Tongue (tissue), 2 donors: ENCODE results near the gene CERS1. TPM values are rescaled to one million over a fixed set of nuclear protein-coding genes. Genes with fewer than 3 reads are reported as not detected.

ENCODE experiments used
- DNase-seq: peaks from one replicate; pipeline ENCODE4 v3.0.0-alpha.2; 2015
- total RNA-seq: library from RNA; depleted of rRNA; stranded (reverse); fragments of >200 nt; gene quantifications from one replicate; pipeline ENCODE4 v1.2.3, GENCODE V29; 2014

CERS1 gene
- total RNA-seq, 1 donor from 2014 or later: 7.7 TPM

DNA sequence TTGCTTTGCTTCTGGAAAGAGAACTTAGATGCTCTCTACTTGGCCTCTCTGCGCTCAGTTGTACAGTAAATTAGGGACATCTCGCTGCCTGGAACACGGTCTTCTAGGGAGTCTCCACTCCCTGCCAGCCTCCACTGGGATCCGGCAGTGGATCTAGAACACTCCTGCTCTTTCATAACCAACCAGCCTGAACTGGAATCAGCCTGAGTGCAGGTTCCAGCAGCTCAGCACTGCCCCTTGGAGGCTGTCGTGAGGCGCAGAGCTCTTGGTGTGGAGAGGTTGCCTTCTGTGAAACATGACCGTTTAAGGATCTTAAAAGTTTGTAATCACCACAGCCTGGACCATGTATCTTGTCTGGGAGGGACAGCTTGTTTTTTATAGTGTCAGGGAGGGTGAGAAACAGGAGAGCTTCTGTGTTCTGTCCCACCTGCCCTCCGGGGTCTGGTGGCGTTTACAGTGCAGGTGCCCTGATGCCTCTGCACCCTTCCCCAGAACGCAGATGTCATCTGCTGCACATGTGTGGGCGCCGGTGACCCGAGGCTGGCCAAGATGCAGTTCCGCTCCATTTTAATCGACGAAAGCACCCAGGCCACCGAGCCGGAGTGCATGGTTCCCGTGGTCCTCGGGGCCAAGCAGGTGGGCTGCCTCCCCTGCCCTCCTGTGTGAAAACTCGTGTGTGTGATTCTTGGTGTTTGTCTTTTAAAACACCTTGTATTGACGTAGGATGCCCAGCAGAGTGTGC is 39.4 kb downstream of the CERS1 start:
- peak; percentile 47 for DNase-seq

DNA sequence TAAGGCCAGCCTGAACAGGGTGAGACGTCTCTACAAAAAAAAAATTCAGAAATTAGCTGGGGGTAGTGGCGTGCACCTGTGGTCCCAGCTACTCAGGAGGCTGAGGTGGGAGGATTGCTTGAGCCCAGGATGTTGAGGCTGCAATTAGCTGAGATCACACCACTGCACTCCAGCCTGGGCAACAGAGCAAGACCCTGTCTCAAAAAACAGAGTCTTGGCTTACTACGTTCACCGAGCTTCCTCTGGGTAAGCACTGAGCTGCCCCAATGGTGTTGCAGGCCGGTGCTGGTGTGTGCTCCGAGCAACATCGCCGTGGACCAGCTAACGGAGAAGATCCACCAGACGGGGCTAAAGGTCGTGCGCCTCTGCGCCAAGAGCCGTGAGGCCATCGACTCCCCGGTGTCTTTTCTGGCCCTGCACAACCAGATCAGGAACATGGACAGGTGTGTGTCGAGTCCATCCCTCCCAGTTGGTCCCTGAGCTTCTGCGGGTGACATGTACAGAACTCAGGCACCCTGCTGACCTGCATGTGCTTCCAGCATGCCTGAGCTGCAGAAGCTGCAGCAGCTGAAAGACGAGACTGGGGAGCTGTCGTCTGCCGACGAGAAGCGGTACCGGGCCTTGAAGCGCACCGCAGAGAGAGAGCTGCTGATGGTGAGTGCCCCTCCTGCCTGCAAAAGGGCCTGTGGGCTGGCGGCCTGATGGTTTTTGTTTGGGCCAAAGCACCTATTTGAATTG is 40.1 kb downstream of the CERS1 start:
- DNase-seq: no peak

DNA sequence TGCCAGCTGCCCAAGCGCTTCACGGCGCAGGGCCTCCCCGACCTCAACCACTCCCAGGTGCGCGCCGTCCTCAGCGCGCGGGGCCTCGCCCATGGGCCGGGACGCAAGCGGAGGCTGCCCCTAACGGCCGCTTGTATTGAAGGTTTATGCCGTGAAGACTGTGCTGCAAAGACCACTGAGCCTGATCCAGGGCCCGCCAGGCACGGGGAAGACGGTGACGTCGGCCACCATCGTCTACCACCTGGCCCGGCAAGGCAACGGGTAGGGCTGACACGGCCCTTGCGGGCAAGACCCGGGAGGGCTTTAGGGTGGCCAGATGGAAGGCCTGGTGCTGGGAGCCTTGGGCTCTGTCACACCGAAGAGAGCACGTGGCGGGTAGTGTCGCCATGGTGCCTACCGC is 41.0 kb downstream of the CERS1 start:
- DNase-seq: no peak

DNA sequence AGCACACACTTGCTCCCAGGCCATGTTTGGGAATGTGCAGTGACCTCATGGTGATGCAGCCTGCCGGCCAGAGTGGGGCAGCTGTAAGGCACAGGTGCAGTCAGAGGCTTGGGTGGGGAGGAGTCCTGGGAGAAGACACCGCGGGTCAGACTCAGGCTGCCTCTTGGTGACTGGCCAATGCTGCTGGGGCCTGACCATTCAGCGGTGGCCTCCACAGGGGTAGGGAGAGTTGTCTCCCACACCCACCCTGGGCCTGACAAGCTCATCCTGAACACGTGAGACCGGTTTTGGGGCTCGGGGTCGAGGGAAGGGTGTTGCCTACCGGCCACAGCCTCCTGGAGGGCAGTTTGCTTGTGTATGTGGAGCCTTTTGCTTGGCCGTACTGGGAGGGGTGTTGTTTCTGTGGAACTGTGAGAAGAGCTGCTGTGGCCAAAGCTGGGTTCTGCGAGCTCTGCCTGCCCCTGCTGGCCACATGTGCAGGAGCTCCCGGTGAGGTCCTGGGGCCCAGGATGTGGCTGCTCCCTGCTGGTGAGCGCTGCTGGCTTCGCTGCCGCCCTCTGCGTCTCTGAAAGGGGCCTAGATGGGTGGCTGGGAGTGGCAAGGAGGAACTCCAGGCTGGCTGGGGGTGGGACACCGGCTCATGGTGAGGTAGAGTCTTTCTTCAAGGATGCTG is 42.1 kb downstream of the CERS1 start:
- no peak for DNase-seq

DNA sequence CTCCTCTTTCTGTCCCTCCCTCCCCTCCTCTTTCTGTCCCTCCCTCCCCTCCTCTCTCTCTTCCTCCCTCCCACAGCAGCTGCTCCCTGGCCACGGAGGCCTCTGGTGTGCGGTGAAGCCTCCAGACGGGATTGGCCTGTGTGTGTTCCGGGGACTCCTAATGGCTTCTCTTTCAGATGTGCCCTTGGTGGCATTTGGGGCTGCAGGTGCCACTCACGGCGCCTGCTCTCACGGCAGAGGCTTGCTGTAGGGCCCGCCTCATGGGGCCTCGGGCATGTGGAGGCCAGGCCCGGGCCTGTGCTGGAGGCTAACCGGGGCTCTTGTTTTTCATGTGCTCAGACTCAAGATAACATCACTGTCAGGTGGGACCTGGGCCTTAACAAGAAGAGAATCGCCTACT is 43.3 kb downstream of the CERS1 start:
- DNase-seq: no peak

DNA sequence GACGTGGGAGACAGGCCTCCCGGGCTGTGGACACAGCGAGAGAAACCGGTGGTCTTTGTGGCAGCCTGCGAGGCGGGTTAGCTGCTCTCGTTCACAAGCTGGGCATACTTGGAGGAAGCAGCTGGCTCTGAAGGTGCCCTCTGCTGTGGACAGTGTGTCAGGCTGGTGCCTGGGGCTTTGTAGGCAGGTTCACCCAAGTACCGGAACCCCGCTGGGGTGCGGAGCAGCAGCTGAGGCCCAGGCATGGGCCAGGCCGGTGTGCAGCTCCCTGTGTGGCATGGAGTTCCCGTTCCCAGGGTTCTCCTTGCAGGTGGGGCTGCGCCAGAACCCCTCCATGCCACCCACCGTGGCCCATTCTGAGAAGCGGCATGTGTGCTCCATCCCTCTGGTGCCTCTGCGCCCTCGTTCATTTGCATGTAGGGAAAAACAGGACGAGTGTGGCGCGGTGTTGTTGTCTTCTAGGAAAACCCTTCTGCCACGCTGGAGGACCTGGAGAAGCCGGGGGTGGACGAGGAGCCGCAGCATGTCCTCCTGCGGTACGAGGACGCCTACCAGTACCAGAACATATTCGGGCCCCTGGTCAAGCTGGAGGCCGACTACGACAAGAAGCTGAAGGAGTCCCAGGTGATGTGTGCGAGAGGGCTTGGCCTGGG is 44.2 kb downstream of the CERS1 start:
- no peak for DNase-seq

DNA sequence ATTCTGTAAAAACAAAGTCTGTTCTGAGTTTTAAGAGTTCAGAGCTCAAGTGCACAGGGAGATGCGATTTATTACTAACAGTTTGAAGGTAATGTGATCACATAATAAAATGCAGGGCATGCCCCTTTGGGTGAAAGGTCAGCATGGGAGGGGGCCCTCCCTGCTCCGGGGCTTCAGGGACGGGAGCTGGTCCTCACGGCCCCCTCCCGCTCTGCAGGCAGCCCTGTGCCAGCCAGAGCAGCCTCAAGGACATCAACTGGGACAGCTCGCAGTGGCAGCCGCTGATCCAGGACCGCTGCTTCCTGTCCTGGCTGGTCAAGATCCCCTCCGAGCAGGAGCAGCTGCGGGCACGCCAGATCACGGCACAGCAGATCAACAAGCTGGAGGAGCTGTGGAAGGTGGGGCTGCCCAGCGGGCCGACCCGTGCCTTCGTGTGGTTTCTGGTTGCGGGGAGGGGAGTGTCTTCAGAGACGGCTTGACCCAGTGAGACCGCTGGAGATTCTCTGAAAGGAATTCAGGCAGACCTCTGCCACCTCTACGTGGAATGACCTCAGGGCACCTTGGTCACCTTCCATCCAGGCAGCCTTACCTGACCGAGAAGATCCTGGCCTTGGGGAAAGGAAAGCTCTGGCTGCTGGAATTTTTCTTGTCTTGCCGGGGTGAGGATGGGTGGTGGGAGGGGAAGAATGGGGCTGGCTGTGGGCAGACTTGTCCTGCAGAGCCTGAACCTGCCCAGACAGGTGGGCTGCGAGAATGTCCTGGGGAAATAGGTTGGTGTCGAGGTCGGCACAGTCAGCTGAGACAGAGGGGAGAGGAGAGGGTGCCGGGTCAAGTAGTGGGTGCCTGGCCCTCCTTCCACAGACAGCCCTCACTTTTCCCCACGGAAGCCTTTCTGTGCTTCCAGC is 45.2 kb downstream of the CERS1 start:
- DNase-seq: no peak

DNA sequence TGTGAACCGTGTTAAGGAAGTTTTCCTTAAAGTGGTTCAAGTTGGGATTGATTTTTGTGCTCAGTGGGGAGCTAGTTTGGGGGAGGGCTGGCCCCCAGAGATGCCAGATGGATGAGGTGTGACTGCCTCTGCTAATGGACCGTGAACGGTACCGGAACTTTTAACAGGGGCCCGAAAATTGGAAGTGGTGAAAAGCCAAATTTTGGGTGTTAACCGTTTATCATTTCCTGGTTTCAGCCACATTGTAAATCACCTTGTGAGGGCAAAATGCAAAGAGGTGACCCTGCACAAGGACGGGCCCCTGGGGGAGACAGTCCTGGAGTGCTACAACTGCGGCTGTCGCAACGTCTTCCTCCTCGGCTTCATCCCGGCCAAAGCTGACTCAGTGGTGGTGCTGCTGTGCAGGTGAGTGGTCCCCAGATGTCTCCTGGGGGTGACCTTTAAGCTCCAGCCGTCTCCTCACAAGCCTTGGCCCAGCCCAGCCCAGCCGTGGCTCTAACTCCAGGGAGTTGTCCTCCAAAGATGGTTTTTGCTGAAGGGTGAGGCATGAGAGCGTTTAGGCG is 46.0 kb downstream of the CERS1 start:
- no peak for DNase-seq

DNA sequence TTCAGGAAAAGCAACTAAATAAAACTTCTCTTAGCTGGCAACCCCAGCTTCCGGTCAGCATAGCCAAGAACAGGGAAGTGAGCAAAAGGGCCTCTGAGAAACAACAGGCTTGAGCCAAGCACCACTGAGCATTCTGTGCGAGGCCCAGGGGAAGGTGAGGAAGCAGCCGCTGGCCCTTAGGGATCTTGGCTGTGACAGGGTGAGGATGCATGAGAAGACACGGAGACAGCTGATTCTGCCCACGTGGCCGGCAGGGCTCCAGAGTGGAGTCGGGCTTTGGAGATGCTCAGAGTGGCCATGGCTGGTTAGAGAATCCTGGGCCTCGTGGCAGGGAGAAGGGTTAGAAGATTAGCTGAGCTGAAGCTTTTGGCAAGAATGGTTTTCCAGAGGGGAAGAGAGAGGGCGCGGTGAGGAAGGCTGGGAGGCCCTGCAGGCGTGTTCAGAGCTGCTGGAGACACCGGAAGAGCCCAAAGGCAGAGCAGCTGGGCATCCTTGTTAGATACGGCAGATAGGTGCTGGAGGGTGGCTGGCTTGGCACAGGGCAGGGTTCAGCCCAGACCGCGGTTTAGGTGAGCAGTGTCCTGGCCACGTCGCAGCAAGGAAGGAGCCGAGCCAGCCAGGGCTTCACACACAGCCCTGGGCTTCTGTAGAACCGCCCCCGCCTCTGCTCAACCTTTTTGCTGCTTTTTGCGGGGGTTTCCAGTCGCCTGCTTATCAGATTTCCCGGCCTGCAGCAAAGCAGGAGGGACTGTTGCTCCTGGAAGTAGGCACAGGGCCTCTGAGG is 46.9 kb downstream of the CERS1 start:
- DNase-seq: peak; percentile 70

DNA sequence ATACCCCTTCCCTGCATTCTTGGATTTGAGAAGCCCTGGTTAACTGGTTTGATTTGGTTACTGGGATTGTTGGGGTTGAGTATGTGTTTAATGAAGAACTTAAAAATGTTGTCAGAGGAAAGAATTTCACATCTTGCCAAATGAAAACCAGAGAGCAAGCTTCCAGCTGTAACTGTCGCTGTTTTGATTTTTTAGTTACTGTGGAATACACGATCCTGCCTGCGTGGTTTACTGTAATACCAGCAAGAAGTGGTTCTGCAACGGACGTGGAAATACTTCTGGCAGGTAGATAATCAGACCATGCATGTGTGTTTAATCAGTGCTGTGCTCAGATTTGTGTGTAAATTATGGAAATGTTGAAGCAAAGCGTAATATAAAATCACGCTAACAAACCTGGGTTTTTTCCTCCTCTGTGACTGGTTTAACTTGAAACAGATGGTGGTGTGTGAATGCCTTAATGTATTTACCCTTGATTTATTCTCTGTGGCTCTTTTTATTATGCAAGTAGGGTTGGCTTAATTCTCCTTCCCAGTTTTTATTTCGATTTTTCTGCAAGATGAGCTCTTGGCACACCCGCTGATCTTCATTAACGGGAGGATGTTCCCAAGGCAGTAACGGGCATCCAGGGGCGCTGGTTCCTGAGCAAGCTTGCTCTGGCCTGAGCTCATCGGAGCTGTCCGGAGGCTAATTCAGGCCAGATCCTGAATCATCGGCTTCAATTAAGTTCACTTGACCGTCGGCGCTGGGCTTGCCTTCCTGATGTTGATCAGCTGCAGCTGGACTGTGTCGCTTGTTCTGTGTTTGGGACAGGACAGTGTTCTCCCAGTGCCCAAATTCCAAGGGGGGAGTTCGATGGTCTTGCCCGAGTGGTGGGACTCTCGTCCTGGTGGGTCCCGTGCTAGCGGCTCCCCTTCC is 48.2 kb downstream of the CERS1 start:
- DNase-seq: peak; percentile 59

DNA sequence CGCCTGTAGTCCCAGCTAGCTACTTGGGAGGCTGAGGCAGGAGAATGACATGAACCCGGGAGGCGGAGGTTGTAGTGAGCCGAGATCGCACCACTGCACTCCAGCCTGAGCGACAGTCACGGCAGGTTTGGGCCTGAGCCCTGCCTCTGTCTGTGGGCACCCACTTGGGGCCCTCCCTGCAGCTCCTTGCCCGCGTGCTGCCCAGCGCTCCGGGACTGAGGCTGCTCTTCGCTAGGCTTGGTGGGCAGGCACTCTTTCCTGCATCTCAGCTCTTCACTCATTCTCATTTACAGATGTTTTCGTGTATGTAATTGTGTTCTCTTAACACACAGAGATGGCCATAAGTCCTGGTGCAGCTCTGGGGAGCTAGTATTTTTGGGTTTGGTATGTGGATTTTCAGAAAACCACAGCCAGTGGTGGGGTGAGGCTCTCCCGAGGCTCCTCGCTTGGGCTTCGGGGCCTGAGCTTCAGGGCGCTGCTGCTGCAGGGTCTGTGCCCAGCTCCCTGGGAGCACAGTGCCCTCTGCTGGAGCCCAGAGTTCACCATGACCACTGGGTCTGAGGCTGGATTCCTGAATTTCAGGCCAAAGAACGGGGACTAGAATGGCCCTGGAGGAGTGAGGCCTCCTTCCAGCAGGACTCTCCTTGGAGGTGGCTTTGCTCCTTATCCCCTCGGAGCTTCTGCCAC is 49.0 kb downstream of the CERS1 start:
- DNase-seq: peak; percentile 88

DNA sequence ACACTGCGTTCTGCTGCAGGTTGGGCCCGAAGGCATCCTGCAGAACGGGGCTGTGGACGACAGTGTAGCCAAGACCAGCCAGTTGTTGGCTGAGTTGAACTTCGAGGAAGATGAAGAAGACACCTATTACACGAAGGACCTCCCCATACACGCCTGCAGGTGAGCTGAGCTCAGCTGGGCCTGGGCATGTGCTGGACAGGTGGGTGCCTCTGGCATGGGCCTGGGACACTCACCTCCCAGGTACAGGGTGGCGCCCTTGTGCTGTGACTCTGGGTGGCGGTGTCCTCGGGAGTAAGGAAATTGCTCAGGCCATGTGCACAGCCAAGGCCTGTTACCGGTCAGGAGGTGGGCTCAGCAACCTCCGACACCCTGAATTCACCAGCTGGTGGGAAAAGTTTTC is 50.0 kb downstream of the CERS1 start:
- DNase-seq: no peak

DNA sequence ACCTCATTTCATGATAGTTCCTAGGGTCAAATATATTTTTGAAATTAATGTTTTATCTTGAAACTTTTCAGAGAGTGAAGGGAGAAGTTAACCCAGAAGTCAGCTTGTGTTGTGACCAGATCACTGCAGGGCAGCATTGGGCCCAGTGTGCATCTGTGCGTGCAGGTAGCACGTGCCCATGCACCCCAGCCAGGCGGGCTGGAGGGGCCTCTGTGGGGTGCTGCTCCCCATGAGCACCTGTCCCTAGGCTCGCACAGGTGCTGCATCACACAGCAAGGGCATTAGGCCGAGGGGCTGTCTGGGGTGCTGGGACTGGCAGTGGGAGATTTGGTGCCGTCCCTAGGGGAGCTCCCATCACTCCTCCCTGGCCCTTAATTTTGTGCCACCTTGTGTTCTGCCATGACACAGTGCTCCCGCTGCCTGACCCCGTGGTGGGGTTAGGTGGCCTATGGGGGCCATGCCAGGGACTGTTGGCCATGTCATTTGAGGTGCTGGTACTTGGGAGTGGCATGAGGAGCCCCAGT is 51.1 kb downstream of the CERS1 start:
- DNase-seq: no peak

DNA sequence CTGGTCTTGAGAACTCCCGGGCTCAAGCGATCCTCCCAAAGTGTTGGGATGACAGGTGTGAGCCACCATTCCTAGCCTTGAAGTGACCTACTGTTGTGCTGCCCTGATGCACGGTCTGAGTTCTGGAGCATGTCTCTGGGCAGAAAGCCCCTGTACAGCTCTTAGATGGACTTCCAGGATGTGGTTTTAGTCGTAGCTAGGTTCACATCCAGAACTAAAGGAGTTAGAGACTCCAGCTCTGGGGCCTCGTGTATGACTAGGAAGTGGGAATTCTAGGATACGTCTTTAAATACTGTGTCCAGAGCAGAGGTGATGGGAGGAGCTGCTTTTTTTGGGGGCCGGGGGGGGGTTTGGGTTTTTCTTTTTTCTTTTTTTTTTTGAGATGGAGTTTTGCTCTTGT is 52.0 kb downstream of the CERS1 start:
- DNase-seq: no peak

DNA sequence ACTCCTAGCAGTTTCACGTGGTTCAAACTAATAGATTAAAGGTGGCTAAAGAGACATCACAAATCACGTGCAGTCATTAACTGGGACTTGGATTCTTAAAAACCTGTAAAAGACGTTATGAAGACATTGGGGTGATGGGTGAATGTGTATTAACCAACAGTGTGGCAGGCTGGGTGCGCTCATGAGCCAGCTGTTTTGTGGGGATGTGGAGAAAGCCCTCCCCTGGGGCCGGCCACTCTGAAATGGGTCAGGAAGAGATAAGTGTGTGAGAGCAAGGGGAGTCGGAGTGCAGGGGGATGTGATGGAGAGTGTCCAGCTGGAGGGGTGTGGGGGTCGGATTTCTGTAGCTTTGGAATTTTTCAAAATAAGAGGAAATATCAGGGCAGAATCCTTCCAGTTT is 53.8 kb downstream of the CERS1 start:
- no peak for DNase-seq

DNA sequence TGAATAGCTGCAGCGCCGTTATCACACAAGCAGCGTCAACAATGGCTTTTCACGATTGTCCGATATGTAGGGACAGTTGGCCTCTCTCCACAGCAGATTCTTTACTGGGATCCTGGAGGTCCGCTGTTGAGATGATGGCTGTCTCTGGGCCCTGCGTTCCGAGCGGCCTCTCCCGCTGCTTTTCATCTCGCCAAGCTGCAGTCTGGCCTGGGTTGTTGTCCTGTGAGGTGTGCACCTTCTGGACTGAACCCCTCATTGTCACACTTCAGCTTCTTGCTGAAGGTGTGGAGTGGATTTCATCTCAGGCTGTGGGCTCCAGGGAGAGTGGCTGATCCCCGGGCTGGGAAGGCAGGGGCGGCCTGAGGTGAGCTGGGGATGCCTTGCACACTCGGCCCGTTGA is 54.6 kb downstream of the CERS1 start:
- DNase-seq: no peak

DNA sequence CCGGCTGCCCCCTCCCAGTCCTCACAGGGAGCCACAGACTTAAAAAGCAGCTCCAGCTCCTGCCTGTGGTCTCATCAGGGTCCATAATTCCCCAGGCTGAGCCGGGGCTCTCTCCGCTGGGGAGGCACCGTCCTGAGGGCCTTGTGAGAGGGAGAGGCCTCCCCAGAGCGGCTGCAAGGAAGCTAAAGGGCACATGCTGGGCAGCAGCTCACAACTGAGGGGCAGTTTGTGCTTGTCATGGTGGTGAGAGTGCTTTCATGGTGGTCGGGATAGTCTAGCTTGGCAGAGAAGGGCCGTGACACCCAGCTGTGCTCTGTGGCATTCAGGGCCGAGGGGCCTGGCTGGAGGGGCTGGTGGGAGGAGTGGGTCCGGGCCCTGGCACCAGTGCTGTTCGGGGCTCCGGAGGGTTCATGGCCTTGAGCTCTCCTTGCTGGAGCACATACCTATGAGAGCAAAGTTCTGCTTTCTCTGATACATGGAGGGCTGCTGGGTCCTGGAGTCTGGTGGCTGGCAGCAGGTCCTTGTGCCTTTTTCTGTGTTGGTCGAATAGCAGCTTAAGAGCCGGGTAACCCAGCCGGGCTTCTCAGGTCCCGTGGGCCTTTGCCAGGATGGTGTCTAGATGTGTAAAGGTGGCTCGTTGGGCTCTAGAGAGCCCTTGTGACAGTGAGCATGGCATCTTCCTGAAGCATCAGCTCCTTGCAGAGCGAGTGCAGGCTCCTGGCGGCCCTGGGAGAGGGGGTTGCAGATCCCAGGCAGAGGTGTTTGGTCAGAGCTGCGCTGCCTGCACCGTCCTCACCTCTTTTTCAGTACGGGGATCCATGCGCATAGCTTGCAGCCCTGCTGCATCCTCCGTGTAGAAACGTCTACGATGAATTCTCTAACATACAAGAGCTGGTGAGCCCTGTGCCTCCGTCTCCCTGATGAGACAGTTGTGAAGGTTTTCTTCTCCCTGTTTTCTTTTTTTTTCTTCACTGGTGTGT is 55.4 kb downstream of the CERS1 start:
- DNase-seq: no peak
